Cardiac muscle cell (in vitro differentiated cells and primary cell): ENCODE data around the gene ENPP6. TPM values are rescaled to one million over a fixed set of nuclear protein-coding genes. Genes with fewer than 3 reads are reported as not detected.

Experiments used
- DNase-seq, 2 donors: peaks; one replicate each; pipeline versions ENCODE4 v3.0.0 to v3.0.0-alpha.2; 2010 to 2017; ENCODE audit warnings: low read depth in 1 of 2, low spot score in 1 of 2
- H3K27ac ChIP-seq: fragments of 200-600 bp; sonication (generic); 2 replicates; pipeline ENCODE4 v1.5.1; 2016
- H3K27me3 ChIP-seq: fragments of 200-600 bp; sonication (generic); 2 replicates; pipeline ENCODE4 v1.6.0; 2016; ENCODE audit warnings: control low read depth
- H3K36me3 ChIP-seq: fragments of 200-600 bp; sonication (generic); 2 replicates; pipeline ENCODE4 v1.5.1; 2016; ENCODE audit warnings: control low read depth
- H3K4me1 ChIP-seq: fragments of 200-600 bp; sonication (generic); 2 replicates; pipeline ENCODE4 v1.8.1; 2017; ENCODE audit warnings: low read depth, mild to moderate bottlenecking, mixed run types
- H3K4me3 ChIP-seq: fragments of 200-600 bp; sonication (generic); 2 replicates; pipeline ENCODE4 v1.5.1; 2016; ENCODE audit warnings: mild to moderate bottlenecking
- H3K9me3 ChIP-seq: fragments of 200-600 bp; sonication (generic); 2 replicates; pipeline ENCODE4 v1.5.1; 2017; ENCODE audit warnings: low read depth, mild to moderate bottlenecking, control low read depth
- CTCF ChIP-seq: IDR thresholded peaks from 2 replicates; pipeline ENCODE4 v1.5.1; 2012; ENCODE audit warnings: low read depth, mild to moderate bottlenecking, low read length
- polyA plus RNA-seq: library from polyadenylated mRNA; unstranded; fragments of >200 nt; fragmentation: Nextera tagmentation; extraction: Ambion mirVana; gene quantifications from 2 replicates; pipeline ENCODE4 v1.2.1, GENCODE V29; 2016
- total RNA-seq: library from RNA; depleted of rRNA; stranded (reverse); fragments of >200 nt; gene quantifications from 2 replicates; pipeline ENCODE4 v1.2.3, GENCODE V29; 2016

ENPP6 gene
- total and polyA plus RNA-seq, 2 experiments from 2014 or later: not detected

DNA sequence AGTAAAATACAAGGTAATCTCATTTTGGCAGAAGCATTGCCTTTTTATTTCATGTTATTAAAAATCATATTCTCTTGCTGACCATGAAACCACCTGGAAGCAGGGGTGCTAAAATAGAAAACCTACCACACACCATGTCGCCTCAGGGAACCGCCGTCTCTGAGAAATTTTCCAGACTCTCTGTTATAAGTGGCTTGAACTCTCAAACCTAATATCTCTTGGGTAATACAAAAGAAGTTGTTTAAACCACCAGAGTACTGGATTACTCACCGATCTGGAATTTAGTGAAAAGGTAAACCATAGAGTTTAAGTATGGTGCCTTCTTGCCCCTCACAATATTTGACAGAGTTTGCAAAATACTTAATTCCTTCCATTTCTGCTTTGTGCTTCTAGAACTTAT is 27.7 kb downstream of the ENPP6 start:
- TF ChIP-seq CTCF: no peak
- H3K27me3 ChIP-seq: no peaks in the 10 kb centered on the region
- peak overlapping the region; percentile 46 for H3K27ac ChIP-seq
- H3K4me1 ChIP-seq: peaks cover 19% of the 10 kb centered on the region
- H3K36me3 ChIP-seq: no peaks in the 10 kb centered on the region
- H3K9me3 ChIP-seq: no peaks in the 10 kb centered on the region
- H3K4me3 ChIP-seq: no peak overlapping the region
- DNase-seq: peak in 1 of 2 donors; percentile 33

DNA sequence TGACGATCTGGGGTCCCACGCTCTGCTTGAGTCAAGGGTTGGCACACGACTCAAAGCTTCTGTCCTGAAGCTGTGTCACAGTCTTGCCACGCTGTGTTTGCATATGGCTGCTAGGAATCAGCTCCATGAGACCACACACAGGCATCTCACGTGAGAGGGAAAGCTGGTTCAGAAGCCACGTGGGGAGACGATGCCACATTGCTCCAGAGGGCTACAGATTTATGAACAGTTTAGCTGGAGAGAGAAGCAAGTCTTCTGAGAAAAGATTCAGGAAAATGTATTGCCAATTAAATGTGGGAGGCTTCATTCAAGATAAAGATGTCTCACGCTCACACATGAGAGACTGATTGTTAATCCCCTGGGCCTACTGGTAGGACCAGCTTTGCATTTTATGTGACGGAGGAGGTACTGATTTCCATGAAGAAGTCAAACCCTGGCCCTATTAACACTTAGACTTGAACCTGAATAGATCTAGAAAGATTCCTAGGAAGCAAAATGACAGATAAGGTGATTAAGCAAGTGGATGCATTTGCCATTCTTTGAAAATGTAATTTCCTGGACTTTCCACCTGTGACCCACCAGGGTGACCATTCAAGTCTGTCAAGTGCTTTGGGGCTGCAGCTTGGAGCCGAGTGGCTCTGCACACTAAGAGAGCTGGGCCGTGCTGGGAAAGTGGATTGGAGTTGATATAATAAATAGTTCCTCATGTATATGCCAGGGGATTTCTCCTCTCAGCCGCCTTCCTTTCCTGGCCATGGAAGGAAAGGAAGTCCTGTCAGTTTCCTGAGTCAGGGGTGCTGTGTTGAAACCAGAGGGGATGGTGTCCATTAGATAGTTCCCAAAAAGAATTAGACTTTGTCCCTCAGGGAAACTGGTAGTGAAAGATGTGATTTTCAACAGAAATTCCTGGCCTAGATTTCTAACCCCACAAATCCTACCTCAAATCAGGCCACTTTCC is 29.0 kb downstream of the ENPP6 start:
- Histone ChIP-seq H3K27ac (no peak overlapping the region), H3K27me3 (no peaks in the 10 kb centered on the region), H3K9me3 (no peaks in the 10 kb centered on the region), H3K36me3 (no peaks in the 10 kb centered on the region), H3K4me1 (peaks cover 19% of the 10 kb centered on the region), H3K4me3 (no peak overlapping the region)
- no peak for DNase-seq
- TF ChIP-seq CTCF: no peak

DNA sequence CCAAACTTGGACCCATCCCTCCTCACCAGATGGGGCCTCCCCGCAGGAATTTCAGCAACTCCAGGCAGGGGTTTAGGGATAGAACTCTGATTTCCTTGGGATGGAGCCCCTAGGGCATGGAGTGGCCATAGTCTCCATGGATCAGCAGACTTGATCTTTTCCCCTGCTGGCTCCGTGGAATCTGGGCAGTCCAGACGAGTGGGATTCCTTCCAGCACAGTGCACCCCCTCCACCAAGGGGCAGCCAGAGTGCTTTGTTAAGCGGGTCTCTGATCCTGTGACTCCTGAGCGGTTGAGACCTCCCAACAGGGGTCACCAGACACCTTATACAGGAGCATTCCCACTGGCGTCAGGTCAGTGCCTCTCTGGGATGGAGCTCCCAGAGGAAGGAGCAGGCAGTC is 40.4 kb downstream of the ENPP6 start:
- no peaks in the 10 kb centered on the region for H3K27me3 ChIP-seq
- no peaks in the 10 kb centered on the region for H3K36me3 ChIP-seq
- no peaks in the 10 kb centered on the region for H3K9me3 ChIP-seq
- H3K4me1 ChIP-seq: no peaks in the 10 kb centered on the region
- H3K4me3 ChIP-seq: no peak overlapping the region
- H3K27ac ChIP-seq: no peak overlapping the region
- DNase-seq: no peak
- no peak for TF ChIP-seq CTCF

GRCh38 chr4:184174571-184175488 is 42.8 kb downstream of the ENPP6 start:
- Histone ChIP-seq H3K9me3 (no peaks in the 10 kb centered on the region), H3K27me3 (no peaks in the 10 kb centered on the region), H3K4me3 (no peak overlapping the region), H3K36me3 (no peaks in the 10 kb centered on the region), H3K4me1 (no peaks in the 10 kb centered on the region), H3K27ac (no peak overlapping the region)
- DNase-seq: no peak
- TF ChIP-seq CTCF: no peak

- H3K9me3 ChIP-seq: no peaks in the 10 kb centered on the region
- peak; percentile 26 to 62 for DNase-seq
- H3K36me3 ChIP-seq: no peaks in the 10 kb centered on the region
- peaks cover 6% of the 10 kb centered on the region for H3K27me3 ChIP-seq
- no peaks in the 10 kb centered on the region for H3K4me1 ChIP-seq
- no peak overlapping the region for H3K27ac ChIP-seq
- H3K4me3 ChIP-seq: no peak overlapping the region
- no peak for TF ChIP-seq CTCF
These were observed 46.7 kb downstream of the ENPP6 start for GRCh38 chr4:184171011-184171410.
